Putamen (tissue), 1 donor: ENCODE results near the gene MORC3.
"Not testable (repeated sequence)": the region's sequence is repeated elsewhere in the genome, so short reads cannot be mapped to it uniquely, and the experiment has no call there.

Experiments used
- DNase-seq: peaks from one replicate; pipeline ENCODE4 v3.0.0-alpha.2; 2016; ENCODE audit warnings: low spot score

Gene MORC3, protein sequence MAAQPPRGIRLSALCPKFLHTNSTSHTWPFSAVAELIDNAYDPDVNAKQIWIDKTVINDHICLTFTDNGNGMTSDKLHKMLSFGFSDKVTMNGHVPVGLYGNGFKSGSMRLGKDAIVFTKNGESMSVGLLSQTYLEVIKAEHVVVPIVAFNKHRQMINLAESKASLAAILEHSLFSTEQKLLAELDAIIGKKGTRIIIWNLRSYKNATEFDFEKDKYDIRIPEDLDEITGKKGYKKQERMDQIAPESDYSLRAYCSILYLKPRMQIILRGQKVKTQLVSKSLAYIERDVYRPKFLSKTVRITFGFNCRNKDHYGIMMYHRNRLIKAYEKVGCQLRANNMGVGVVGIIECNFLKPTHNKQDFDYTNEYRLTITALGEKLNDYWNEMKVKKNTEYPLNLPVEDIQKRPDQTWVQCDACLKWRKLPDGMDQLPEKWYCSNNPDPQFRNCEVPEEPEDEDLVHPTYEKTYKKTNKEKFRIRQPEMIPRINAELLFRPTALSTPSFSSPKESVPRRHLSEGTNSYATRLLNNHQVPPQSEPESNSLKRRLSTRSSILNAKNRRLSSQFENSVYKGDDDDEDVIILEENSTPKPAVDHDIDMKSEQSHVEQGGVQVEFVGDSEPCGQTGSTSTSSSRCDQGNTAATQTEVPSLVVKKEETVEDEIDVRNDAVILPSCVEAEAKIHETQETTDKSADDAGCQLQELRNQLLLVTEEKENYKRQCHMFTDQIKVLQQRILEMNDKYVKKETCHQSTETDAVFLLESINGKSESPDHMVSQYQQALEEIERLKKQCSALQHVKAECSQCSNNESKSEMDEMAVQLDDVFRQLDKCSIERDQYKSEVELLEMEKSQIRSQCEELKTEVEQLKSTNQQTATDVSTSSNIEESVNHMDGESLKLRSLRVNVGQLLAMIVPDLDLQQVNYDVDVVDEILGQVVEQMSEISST

DNA sequence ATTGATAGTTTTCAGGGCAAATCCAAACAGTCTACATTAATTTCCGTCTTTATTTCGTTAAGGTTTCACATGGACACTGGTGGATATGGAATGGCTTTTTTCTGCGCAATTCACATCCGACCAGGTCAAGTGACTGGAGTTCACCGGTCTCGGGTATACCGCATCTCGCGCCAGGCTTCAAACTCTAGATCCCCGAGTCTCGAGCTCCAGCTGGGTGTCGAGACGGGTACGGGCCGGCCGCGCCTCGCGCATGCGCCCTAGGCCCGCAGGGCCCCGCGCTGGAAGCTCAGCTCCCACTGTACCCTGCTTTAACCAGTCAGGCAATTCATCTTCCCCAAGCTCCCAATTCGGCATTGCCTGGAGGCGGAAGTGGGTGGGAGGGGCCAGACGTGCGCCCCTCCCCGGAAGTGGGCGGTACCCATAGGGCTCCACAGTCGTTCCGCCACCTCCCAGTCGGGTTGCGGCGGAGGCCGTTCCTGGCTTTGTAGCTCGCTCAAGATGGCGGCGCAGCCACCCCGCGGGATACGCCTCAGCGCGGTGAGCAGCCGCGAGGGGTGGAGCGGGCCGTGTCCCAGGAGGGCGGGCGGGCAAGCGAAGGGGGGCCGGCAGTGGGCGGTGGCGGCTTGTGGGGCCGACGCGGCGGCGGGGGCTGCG lies at the start of gene MORC3:
Gene MORC3, plus strand, starts transcription at position 431 of the 654 bp plus-strand sequence. Its CDS starts 68 bp downstream, at position 499.
- peak; percentile 99 for DNase-seq

DNA sequence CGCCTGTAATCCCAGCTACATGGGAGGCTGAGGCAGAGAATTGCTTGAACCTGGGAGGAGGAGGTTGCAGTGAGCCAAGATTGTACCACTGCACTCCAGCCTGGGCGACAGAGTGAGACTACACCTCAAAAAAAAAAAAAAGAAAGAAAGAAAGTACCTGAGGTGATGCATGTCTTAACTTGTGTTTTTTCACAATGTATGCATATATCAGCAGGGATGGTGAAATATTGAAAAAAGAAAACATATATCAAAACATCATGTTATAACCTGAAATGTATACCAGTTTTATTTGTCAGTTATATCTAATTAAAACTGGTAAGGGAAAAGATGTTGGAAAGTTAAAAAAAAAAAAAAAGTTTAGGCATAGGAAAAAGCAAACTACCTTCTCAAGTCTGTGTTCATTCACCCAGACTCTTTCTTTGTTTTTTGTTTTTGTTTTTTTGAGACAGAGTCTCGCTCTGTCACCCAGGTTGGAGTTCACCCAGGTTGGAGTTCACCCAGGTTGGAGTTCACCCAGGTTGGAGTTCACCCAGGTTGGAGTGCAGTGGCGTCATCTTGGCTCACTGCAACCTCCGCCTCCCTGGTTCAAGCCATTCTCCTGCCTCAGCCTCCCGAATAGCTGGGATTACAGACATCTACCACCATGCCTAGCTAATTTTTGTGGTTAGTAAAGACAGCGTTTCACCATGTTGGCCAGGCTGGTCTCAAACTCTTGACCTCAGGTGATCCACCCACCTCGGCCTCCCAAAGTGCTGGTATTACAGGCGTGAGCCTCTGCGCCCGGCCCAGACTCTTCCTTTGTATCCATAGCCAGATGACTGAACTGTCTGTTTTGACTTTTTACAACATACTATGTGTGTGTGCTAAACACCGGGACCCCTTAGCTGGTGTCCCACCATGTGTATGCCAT lies 49.0 kb upstream of the MORC3 start:
- DNase-seq: not testable (repeated sequence)

DNA sequence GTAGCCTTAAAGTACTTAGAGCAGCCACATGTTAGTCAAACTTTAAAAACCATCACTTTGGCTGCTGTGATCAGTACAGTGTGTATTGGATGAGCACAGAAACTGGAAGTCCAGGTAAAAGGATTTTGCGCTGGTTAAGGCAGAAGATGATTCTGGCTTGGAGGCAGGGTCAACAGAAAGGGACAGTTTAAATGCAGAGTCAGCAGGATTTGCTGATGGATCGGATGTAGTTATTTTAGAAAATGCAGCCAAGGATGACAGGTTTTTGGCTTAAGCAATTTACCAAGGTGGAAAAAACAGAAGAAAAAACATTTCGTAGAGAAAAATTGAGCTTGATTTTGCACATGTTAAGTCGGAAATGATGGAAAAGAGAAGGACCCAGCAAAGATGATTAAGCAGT lies 45.9 kb upstream of the MORC3 start:
- DNase-seq: no peak

DNA sequence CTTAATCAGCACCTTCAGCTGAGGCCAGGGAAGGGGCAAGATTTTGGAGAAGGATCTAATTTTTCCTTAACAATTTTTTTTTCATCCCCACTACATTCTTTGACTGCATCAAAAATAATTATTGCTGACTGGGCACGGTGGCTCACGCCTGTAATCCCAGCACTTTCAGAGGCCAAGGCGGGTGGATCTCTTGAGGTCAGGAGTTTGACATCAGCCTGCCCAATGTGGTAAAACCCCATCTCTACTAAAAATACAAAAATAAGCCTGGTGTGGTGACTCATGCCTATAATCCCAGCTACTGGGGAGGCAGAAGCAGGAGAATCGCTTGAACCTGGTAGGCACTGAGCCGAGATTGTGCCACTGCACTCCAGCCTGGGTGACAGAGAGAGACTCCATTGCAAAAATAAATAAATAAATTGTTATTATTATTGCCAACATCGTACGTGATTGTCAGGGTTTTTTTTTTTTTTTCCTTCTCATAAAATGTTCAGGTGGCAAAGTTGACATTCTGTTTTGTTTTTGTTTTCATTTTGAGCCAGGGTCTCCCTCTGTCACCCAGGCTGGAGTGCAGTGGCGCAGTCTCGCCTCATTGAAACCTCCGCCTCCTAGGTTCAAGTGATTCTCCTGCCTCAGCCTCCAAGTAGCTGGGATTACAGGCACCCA lies 37.3 kb upstream of the MORC3 start:
- DNase-seq: no peak

DNA sequence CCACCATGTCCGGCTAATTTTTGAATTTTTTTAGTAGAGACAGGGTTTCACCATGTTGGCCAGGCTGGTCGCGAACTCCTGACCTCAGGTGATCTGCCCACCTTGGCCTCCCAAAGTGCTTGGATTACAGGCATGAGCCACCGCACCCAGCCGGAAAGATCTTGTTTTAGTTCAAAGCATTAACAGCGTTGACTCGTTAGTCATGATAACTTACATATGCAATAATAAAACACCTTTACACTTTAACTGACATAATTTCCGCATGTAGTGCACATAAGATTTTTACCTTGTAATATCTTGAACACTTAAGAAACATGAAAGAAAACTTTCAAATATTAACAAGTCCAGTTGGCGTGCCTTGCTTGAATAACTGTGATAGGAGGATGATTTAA lies 36.8 kb upstream of the MORC3 start:
- not testable (repeated sequence) for DNase-seq

DNA sequence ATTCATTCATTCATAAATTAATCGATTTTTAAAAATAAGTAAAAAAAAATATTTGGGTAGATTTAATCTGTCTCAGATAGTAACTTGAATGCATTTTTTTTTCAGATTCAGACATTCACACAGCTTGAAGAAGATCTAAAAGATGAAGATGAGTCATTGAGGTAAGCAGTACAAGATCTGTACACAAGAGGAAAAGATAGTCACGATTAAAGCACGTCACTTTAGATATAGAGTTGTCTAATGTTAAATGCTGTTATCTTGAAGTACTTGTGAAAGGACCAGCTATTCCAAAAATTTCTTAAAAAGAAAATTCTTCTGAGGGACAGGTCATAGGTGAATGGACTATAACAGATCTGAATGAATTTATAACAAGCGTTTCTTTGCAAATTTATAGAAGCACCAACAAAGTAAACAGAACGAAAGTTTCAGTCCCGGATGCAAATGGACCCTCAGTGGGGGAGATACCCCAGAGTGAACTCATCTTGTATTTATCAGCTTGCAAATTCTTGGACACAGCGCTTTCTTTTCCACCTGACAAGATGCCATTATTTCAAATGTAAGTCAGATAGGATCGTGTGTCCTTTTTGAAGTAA lies 31.2 kb upstream of the MORC3 start:
- DNase-seq: no peak

DNA sequence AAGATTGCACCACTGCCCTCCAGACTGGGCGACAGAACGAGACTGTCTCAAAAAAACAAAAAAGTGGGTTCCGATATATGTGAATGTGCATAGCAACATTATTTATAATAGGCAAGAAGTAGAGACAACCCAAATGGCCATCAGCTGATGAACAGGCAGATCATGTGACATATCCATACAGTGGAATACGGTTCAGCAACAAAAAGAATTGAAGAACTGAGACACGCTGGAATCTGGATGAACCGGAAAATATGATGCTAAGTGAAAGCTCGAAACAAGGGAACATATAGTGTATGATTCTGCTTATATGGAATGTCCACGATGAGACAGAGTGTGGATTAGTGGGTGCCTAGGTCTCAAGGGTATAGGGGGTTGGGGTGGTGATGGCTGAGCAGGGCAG lies 28.5 kb upstream of the MORC3 start:
- no peak for DNase-seq

DNA sequence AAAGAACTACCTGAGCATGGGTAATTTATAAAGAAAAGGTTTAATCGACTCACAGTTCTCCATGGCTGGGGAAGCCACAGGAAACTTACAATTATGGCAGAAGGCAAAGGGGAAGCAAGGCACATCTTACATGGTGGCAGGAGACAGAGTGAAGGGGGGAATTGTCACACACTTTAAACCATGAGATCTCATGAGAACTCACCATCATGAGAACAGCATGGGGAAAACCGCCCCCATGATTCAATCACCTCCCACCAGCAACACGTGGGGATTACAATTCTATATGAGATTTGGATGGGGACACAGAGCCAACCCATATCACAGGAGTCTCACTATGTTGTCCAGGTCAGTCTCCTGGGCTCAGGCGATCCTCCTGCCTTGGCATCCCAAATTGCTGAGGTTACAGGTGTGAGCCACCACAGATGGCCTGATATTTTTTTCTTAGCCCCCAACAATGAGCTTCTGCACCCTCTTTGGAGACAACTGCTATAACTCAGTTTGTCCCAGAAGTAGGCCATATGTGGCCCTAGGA lies 22.5 kb upstream of the MORC3 start:
- DNase-seq: no peak

DNA sequence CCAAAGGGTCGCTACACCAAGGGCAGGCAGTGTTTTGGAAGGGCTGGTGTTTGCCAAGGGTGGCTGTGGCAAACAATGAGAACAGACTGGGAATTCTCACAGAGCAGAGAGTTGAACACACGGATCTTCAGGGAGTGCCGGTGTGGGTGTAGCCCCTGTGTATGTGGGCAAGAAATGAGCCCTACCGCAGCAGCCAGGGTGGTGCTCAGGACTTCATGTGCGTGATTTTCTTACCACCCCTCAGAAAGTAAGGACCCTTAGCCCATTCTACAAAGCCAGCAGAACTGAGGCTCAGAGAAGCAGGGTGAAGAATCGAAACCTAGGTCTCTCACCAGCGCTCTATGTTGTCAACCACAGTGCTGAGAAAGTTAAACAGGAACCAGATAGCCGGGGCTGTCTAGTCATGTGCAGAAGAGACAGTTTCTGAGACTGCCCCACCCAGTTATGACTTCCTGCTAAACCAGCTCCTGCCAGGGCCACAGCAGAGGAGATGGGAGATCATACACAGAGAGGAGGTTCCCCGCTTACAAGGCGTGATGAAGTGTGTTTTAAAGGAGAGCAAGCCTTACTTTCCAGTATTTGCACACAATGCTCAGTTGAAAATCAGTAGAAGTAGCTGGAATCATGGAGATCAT lies 21.9 kb upstream of the MORC3 start:
- no peak for DNase-seq

DNA sequence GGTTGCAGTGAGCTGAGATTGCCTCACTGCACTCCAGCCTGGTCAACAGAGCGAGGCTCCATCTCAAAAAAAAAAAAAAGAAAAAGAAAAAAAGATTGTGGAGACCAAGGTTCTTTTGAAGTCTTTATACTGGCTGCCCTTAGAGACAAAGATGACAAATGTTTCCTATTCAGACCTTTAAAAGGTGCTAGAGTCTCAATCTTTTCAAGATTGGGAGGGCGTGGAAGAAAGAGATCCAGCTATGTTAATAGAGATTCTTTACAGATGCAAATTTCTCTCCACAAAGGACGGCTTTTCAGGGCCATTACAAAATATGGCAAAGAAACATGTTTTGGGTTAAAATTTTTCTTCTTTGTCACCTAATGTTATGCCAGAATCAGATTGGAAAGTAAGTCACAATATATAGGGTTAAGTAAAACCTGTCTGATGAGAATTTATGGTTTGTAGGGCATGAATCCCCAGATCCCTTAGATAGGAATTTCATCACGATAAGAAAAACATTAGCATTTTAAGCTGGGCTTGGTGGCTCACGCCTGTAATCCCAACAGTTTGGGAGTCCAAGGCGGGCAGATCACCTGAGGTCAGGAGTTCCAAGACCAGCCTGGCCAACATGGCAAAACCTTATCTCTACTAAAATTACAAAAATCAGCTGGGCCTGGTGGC lies 13.0 kb upstream of the MORC3 start:
- DNase-seq: no peak

DNA sequence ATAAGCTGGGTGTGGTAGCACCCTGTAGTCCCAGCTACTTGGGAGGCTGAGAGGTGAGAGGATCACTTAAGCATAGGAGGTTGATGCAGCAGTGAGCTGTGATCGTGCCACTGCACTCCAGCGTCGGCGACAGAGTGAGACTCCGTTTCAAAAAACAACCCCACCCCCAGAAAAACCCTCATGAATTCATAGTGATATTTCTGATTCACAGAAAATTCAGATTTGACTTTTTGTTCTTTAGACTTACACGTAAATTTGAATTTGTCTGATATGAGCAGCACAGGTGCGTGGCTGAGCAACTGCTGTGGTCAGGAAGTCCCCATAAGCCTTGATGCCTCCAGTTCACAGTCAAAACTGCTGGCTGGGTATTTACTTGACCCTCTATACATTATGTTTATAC lies 10.0 kb upstream of the MORC3 start:
- DNase-seq: no peak

DNA sequence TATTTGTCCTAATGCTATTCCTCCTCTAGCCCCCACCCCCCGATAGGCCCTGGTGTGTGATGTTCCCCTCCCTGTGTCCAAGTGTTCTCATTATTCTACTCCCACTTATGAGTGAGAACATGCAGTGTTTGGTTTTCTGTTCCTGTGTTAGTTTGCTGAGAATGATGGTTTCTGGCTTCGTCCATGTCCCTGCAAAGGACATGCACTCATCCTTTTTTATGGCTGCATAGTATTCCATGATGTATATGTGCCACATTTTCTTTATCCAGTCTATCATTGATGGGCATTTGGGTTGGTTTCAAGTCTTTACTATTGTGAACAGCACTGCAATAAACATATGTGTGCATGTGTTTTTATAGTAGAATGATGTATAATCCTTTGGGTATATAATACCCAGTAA lies 6.6 kb upstream of the MORC3 start:
- DNase-seq: not testable (repeated sequence)

DNA sequence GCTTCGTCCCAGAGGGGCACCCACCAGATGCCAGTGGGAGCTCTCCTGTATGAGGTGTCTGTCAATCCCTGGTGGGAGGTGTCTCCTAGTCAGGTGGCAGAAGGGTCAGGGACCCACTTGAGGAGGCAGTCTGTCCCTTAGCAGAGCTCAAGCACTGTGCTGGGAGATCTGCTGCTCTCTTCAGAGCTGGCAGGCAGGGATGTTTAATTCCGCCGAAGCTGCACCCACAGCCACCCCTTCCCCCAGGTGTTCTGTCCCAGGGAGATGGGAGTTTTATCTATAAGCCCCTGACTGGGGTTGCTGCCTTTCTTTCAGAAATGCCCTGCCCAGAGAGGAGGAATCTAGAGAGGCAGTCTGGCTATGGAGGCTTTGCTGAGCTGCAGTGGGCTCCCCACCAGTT lies 4.0 kb upstream of the MORC3 start:
- DNase-seq: not testable (repeated sequence)

DNA sequence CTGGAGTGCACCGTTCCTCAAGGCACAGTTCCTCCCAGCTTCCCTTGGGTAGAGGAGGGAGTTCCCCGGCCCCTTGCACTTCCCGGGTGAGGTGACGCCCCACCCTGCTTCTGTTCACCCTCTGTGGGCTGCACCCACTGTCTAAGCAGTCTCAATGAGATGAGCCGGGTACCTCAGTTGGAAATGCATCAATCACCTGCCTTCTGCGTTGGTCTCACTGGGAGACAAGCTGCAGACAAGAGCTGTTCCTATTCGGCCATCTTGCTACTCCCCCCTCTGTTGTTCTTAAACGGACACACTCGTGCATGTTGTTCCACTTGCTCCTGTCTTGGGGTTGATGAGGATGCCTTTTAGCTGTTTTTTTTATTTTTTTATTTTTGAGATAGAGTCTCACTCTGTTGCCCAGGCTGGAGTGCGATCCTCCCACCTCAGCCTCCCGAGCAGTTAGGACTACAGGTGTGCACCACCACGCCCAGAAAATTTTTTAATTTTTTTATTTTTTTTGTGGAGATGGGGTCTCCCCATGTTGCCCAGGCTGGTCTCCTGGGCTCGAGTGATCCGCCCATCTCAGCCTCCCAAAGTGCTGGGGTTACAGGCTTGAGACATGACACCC lies 3.0 kb upstream of the MORC3 start:
- no peak for DNase-seq

DNA sequence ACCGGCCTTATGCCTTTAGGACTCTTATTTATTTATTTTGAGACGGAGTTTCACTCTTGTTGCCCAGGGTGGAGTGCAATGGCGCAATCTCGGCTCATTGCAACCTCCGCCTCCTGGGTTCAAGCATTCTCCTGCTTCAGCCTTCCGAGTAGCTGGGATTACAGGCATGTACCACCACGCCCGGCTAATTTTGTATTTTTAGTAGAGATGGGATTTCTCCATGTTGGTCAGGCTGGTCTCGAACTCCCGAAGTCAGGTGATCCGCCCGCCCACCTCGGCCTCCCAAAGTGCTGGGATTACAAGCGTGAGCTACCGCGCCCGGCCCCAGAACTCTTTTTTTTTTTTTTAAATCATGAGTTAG lies 611 bp upstream of the MORC3 start:
- not testable (repeated sequence) for DNase-seq

DNA sequence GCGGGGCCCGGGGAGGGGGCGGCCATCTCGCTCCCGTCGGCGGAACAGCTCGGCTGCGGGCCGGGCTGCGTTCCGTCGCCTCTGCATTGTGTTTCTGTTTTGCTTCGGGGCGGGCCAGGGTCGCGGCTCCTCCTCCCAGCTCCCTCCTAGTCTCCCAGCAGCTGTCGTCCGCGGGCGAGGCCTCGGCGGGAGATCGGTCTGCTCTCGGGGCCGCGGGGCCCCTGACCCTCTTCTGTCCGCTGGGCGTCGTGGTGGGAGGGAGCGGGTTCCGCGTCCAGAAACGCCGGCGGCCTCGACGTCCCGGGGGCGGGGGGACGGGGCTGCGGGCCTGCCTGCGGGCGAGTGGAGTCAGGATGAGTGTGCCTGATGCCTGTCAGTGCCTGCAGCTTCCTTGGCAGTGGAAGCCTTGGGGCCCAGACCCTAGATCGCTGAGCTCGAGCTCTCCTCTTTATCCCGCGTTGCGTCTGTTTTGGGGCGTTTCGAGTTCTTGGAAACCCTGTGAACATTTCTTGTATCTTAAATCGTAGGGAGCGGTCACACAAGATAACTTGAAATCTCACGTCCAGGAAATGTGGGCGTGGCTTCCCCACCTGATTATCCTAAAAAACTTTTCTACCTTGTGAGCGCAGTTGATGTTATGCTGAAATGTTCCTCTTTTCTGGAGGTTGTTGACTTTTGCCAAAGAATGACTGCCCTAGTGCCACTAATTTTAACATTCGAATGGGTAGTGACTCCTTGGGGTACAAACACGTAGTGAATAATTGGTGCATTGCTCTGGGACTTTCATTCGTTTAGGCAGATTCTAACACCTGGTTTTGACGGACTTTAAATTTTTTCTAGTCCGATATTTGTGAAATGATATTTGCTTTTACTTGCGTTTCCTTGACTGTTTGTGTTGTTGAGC lies 676 bp downstream of the MORC3 start:
- DNase-seq: peak; percentile 72

DNA sequence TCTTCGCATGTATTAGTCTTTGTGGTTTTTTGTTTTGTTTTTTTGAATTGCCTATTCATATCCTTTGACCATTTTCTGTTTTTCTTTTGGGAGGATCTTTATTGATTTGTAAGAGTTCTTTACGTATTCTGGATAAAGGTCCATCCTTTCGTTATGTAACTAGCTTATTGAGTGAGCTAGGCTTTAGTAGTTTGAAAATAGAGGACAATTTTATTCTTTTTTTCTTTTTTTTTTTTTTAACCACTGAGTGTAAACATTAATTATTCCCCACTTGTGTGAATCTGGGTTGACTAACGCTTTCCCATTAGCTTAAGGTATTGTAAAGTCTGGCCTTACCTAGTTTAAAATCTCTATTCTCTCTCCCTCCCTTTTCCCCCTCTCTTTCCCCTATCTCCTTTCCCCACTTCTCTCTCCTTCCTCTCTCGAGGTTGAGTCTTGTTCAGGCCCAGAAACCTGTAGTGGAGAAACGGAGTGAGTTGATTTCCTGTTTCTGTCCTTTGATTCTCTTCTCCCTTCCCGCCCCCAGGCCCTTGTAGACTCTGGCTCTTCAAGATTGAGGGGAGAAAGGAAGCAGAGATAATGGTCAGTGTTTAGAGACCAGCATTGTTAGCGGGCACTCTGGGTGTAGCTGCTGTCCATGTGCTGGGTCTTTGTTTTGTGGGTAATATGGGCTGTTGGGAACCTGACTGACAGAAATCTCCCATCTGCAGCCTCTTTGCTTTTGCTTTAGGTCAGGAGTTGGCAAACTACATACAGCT lies 1.5 kb downstream of the MORC3 start:
- DNase-seq: peak; percentile 23
